ENCODE data around the gene ITGB5. TPM values are rescaled to one million over a fixed set of nuclear protein-coding genes. Genes with fewer than 3 reads are reported as not detected.
A peak's percentile ranks its signal among the peaks of the same experiment; 100 is the strongest.
"Not testable (repeated sequence)": the region's sequence is repeated elsewhere in the genome, so short reads cannot be mapped to it uniquely, and the experiment has no call there.

The ITGB5 gene
- total RNA-seq, 1 donor from 2014 or later, result 122 TPM

DNA sequence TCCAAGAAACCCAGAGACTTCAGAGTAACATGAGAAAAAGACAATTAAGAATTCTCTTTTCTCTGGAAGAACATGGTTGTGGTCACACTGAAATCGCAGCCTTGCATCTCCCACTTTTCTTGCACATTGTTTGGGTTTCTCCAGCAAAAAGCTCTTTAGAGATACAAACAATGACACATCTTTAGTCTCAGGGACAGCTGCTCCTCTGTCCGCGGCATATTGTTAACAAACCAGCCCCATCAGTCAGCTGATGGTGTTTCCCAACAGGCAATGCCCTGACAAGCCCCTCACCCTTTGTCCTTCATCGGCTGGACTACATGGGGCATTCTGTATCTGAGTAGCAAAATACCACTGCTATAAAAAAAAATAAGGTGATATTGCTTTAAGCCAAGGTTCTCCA lies 103.5 kb downstream of the ITGB5 start:
- Histone ChIP-seq H3K4me1 (peaks cover 100% of the 10 kb centered on the region), H3K9me3 (replicated peaks) (no peaks in the 10 kb centered on the region), H3K27ac (replicated peaks) (peak overlapping the region; percentile 72), H3K4me3 (no peak overlapping the region), H3K27me3 (ENCODE audit: low read depth) (no peaks in the 10 kb centered on the region), H3K36me3 (no peaks in the 10 kb centered on the region)
- intact Hi-C loops (cut with micrococcal nuclease), result no loop called here
- TF ChIP-seq, protein P1, sequence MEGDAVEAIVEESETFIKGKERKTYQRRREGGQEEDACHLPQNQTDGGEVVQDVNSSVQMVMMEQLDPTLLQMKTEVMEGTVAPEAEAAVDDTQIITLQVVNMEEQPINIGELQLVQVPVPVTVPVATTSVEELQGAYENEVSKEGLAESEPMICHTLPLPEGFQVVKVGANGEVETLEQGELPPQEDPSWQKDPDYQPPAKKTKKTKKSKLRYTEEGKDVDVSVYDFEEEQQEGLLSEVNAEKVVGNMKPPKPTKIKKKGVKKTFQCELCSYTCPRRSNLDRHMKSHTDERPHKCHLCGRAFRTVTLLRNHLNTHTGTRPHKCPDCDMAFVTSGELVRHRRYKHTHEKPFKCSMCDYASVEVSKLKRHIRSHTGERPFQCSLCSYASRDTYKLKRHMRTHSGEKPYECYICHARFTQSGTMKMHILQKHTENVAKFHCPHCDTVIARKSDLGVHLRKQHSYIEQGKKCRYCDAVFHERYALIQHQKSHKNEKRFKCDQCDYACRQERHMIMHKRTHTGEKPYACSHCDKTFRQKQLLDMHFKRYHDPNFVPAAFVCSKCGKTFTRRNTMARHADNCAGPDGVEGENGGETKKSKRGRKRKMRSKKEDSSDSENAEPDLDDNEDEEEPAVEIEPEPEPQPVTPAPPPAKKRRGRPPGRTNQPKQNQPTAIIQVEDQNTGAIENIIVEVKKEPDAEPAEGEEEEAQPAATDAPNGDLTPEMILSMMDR (IDR thresholded peaks at IDR 0.05; ENCODE audit: borderline replicate concordance), result no peak
- DNase-seq, result no peak

DNA sequence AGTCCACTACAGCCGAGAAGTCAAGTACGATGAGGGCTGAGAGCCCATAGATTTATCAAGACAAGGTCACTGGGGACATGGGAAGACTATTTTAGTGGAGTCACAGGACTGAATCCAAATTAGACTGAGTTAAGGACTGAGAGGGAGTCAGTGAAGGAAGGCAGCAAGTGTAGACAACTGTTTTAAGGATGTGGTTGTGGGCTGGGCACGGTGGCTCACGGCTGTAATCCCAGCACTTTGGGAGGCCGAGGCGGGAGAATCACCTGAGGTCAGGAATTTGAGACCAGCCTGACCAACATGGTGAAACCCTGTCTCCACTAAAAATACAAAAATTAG lies 104.8 kb downstream of the ITGB5 start:
- DNase-seq; H3K27me3 ChIP-seq (ENCODE audit: low read depth); H3K4me3 ChIP-seq; H3K9me3 ChIP-seq (replicated peaks); intact Hi-C loops (cut with micrococcal nuclease); H3K36me3 ChIP-seq: not testable (repeated sequence)
- Histone ChIP-seq H3K27ac (replicated peaks) (peak overlapping the region; percentile 97), H3K4me1 (peaks cover 100% of the 10 kb centered on the region)

DNA sequence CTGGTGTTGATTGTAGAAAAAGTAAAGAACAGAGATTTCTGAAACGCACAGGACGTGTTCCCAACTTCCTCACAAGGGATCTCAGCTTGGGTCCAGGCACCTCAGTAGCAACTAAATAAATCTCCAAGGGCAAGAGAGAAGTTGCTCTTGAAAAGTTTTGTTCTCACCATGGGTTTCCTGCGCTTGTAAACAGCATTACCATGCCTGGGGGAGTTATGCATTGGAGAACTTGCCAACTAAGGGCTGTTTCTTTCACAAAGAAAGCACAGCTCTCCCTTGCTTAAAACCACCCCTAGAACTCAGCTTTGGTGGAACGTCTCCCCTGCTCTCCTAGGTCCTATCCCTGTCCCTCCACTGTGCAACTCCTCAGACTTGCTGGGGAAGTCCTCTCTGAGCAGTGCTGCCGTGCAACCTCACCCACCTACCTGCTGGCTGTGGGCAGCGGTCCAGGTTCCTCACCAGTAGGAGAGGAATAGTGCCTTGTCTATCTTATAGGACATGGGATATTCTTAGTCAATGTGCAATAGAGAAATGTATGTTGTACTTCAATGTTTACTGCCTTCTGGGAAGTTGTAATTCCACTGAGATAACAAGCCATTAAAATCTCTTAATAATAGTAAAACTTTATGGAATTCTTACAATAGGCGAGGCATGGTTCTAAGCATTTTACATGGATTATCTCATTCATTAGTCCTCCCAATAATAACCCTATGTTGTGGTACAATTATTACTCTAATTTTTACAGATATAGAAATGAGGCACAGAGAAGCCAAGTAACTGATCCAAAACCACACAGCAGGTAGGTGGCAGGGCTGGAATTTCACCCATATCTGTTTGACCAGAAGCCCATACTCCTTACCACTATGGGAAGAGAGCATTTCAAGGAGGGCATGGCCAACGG lies 105.4 kb downstream of the ITGB5 start:
- no peak for DNase-seq
- Histone ChIP-seq H3K36me3 (no peaks in the 10 kb centered on the region), H3K27me3 (ENCODE audit: low read depth) (no peaks in the 10 kb centered on the region), H3K27ac (replicated peaks) (peak overlapping the region; percentile 97), H3K9me3 (replicated peaks) (no peaks in the 10 kb centered on the region), H3K4me3 (peak overlapping the region; percentile 45), H3K4me1 (peaks cover 100% of the 10 kb centered on the region)
- TF ChIP-seq, protein P1 (IDR thresholded peaks at IDR 0.05; ENCODE audit: borderline replicate concordance), result no peak
- intact Hi-C loops (cut with micrococcal nuclease), result no loop called here

DNA sequence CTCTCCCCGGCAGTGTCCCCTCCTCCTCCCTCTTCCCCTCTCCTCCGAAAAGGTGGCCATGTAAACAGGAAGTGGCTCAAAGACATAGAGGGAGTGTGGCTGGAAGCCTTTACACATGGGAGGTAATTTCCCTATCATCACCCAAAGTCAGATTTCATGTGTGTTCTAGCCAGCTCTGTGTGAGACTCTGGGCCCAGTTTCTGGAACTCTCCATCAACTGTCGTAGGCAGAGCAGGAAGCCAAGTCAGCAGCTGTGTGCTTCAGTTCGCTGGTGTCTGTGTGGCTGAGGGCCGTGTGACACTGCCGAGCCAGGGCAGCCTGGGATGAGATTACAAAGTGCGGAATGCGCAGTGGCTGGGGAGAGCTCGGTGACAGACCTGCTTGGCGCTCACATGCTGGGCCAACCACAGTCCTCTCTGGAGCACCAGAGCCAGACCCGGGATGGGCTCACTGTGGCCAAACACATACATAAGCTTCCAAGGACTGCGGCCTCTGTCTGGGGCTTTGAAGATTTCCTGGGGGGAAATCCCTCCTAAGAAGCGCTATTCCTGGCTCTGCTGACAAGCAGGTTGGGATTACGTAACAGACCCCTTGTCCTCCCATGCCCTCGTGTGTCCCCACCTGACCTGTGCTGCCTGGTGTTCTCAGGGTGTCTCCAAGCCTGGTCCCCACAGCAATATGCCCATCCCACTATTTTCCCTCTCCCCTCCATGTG lies 106.2 kb downstream of the ITGB5 start:
- TF ChIP-seq, protein P1 (IDR thresholded peaks at IDR 0.05; ENCODE audit: borderline replicate concordance), result no peak
- intact Hi-C loops (cut with micrococcal nuclease), result no loop called here
- H3K4me1 ChIP-seq, result peaks cover 98% of the 10 kb centered on the region

DNA sequence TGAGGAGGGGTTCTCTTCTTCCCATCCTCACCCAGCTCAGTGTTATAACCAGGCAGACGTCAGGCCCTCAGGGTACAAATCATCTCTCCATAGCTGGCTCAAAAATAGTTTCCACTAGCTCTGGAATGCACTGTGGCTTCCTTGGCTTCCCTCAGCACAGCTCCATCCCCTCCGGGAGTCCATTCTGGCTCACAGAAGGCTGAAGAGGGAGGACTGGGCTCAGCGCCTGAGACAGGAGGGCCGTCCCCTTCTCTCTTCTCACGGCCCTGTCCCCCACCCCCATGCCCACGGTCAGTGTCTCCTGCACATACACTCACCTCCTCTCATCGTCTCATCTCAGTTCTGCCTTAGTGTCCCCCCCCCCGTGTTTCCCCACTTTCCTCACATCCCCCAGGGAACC lies 106.8 kb downstream of the ITGB5 start:
- no peaks in the 10 kb centered on the region for H3K36me3 ChIP-seq
- H3K27ac ChIP-seq (replicated peaks), result peak overlapping the region; percentile 97
- no peaks in the 10 kb centered on the region for H3K9me3 ChIP-seq (replicated peaks)
- peaks cover 97% of the 10 kb centered on the region for H3K4me1 ChIP-seq
- peak overlapping the region; percentile 45 for H3K4me3 ChIP-seq
- no peaks in the 10 kb centered on the region for H3K27me3 ChIP-seq (ENCODE audit: low read depth)
- peak; percentile 81 for DNase-seq
- intact Hi-C loops (cut with micrococcal nuclease), result no loop called here
- TF ChIP-seq, protein P1 (IDR thresholded peaks at IDR 0.05; ENCODE audit: borderline replicate concordance), result no peak

More for the DNA sequence above, 106.2 kb downstream of the ITGB5 start:
- Histone ChIP-seq H3K36me3 (no peaks in the 10 kb centered on the region), H3K27me3 (ENCODE audit: low read depth) (no peaks in the 10 kb centered on the region), H3K4me3 (peak overlapping the region; percentile 45), H3K9me3 (replicated peaks) (no peaks in the 10 kb centered on the region), H3K27ac (replicated peaks) (peak overlapping the region; percentile 97)
- peak; percentile 89 for DNase-seq
